ENCODE results near the gene CCDC24. TPM values are rescaled to one million over a fixed set of nuclear protein-coding genes. Genes with fewer than 3 reads are reported as not detected.
A peak's percentile ranks its signal among the peaks of the same experiment; 100 is the strongest.

The CCDC24 gene
- total and polyA plus RNA-seq, 2 of the 13 experiments (the other 11 are each of a cell fraction or from before 2014, with no cell fraction given): 1.4 to 2.9 TPM

- WGBS (ENCODE audit: low lambda C conversion rate): 78% methylated on average over 6 of the region's 11 CpGs
- intact Hi-C loops (cut with micrococcal nuclease; ENCODE audit: unreplicated experiment): no loop called here
- 0 out of 2 replicates have a peak, but pooled peaks have one; percentile 8 for TF ChIP-seq PATZ1 (CRISPR knock-in tag; IDR thresholded peaks at IDR 0.05)
- no peak for TF ChIP-seq ONECUT2 (CRISPR knock-in tag; IDR thresholded peaks at IDR 0.05)
- TF ChIP-seq STAG1 (CRISPR knock-in tag; IDR thresholded peaks at IDR 0.05): no peak
- TF ChIP-seq ZBED4 (CRISPR knock-in tag; IDR thresholded peaks at IDR 0.05; ENCODE audit: borderline replicate concordance): no peak
- no peak for TF ChIP-seq CBX2 (IDR thresholded peaks at IDR 0.05; ENCODE audit: low read depth, low read length)
- no peak for TF ChIP-seq CBX2 (CRISPR knock-in tag; IDR thresholded peaks at IDR 0.05; ENCODE audit: low read depth)
- TF ChIP-seq, protein P1, sequence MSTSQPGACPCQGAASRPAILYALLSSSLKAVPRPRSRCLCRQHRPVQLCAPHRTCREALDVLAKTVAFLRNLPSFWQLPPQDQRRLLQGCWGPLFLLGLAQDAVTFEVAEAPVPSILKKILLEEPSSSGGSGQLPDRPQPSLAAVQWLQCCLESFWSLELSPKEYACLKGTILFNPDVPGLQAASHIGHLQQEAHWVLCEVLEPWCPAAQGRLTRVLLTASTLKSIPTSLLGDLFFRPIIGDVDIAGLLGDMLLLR (CRISPR knock-in tag; IDR thresholded peaks at IDR 0.05): no peak
- TF ChIP-seq PRDM15 (CRISPR knock-in tag; IDR thresholded peaks at IDR 0.05): no peak
- no peak for TF ChIP-seq CHD4 (IDR thresholded peaks at IDR 0.05; ENCODE audit: borderline replicate concordance, low read length)
- no peak for TF ChIP-seq USF2 (IDR thresholded peaks at IDR 0.05; ENCODE audit: low read depth, low read length)
- TF ChIP-seq USF2 (CRISPR knock-in tag; IDR thresholded peaks at IDR 0.05; ENCODE audit: borderline replicate concordance): no peak
Measured at GRCh38 chr1:44010935-44011471, 19.6 kb downstream of the CCDC24 start.

More at GRCh38 chr1:44010935-44011471, 19.6 kb downstream of the CCDC24 start:
- Histone ChIP-seq H4K20me1 (ENCODE audit: insufficient read depth, low read length) (no peaks in the 10 kb centered on the region), H3K36me3 (replicated peaks in 1 of 2; ENCODE audit: control insufficient read depth in 1 of 2, insufficient read depth in 2 of 2, low read length in 2 of 2) (no peaks in the 10 kb centered on the region; a peak in 1 of 5 replicates), H3K9me3 (ENCODE audit: low read length) (no peaks in the 10 kb centered on the region), H3K79me2 (ENCODE audit: insufficient read depth, low read length) (no peaks in the 10 kb centered on the region), H2AFZ (ENCODE audit: low read length) (no peak overlapping the region), H3K27me3 (ENCODE audit: control insufficient read depth in 1 of 2, insufficient read depth in 2 of 2, low read length in 2 of 2) (no peaks in the 10 kb centered on the region), H3K4me1 (ENCODE audit: insufficient read depth, low read length) (peaks cover 68% of the 10 kb centered on the region), H3K27ac (ENCODE audit: extremely low read length, insufficient read depth, low read length) (no peak overlapping the region), H3K9ac (ENCODE audit: insufficient read depth, low read depth, low read length) (no peak overlapping the region), H3K4me2 (ENCODE audit: low read depth, low read length) (no peak overlapping the region), H3K4me3 (replicated peaks in 1 of 3; ENCODE audit: insufficient read depth in 1 of 3, low read depth in 2 of 3, low read length in 3 of 3) (no peak overlapping the region)
- no TSS peak for BruUV-seq (replicated peaks)
- no peak for FAIRE-seq
- DNase-seq (ENCODE audit: low spot score): no peak
- in situ Hi-C loops (cut with HindIII; ENCODE audit: extremely low pct_ligation_motif_present, low pct_unique_long_range_greater_than_20kb): no loop called here
- ChIA-PET CTCF (ENCODE audit: low intra/inter-chr PET ratio, low total read pairs) (interaction anchor here (3.5 kb wide), 1 partner anchor 25 kb away, joined by 9 read pairs; no protein-coding TSS in a partner anchor), POLR2A (interaction anchor here (4.1 kb wide), 1 partner anchor 20 kb away, joined by 32 read pairs; the partner anchor contains the start of gene SLC6A9)
- ATAC-seq: no peak; the same call in 2 of the 3 replicates

Data from HepG2 (cell line).